ENCODE results near the gene SLC22A1.

DNA sequence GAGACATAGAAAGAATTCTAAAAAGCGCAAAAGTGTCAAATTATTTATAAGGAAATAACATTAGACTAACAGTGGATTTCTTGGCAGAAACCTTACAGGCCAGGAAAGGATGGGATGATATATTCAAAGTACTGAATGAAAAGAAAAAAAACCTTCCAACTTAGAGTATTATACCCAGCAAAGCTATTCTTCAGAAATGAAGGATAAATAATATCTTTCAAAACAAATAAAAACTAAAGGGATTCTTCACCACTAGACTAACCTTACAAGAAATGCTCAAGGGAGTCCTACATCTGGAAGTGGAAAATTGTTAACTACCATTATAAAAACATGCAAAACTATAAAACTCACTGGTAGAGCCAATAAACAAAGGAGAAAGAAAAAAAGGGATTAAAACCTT, 71.2 kb downstream of the SLC22A1 start:
- no peak for TF ChIP-seq CTCF (IDR thresholded peaks at IDR 0.05 in 2 of 3, conservative IDR thresholded peaks at IDR 0.05 in 1 of 3; ENCODE audit: borderline replicate concordance in 1 of 3, insufficient read depth in 1 of 3, low read depth in 2 of 3, low read length in 2 of 3)
- no peak for TF ChIP-seq MAX (IDR thresholded peaks at IDR 0.05)
